Left hindlimb (tissue), 1 donor: ENCODE measurements around the gene PHF21B.
"Not testable (repeated sequence)": the region's sequence is repeated elsewhere in the genome, so short reads cannot be mapped to it uniquely, and the experiment has no call there.

Experiments used
- DNase-seq: peaks from one replicate; pipeline ENCODE4 v3.0.0-alpha.2; 2018

PHF21B gene

GRCh38 chr22:44862981-44863860 lies 146.6 kb downstream of the PHF21B start:
- DNase-seq: no peak

- no peak for DNase-seq
Observed at GRCh38 chr22:44862281-44862680, 147.5 kb downstream of the PHF21B start.

- DNase-seq: no peak
Observed at GRCh38 chr22:44861245-44861644, 148.6 kb downstream of the PHF21B start.

GRCh38 chr22:44860311-44860710 lies 149.5 kb downstream of the PHF21B start:
- DNase-seq: no peak

GRCh38 chr22:44859641-44860040 lies 150.2 kb downstream of the PHF21B start:
- no peak for DNase-seq

GRCh38 chr22:44858819-44859218 lies 151.0 kb downstream of the PHF21B start:
- not testable (repeated sequence) for DNase-seq

- no peak for DNase-seq
Observed at GRCh38 chr22:44855855-44856254, 153.9 kb downstream of the PHF21B start.

GRCh38 chr22:44854641-44855040 lies 155.2 kb downstream of the PHF21B start:
- not testable (repeated sequence) for DNase-seq

- no peak for DNase-seq
Observed at GRCh38 chr22:44850946-44851345, 158.9 kb downstream of the PHF21B start.

- DNase-seq: no peak
Observed at GRCh38 chr22:44848791-44849420, 160.9 kb downstream of the PHF21B start.

GRCh38 chr22:44848296-44848741 lies 161.5 kb downstream of the PHF21B start:
- no peak for DNase-seq

GRCh38 chr22:44847892-44848291 lies 161.9 kb downstream of the PHF21B start:
- DNase-seq: no peak

GRCh38 chr22:44847380-44847779 lies 162.4 kb downstream of the PHF21B start:
- no peak for DNase-seq

- DNase-seq: no peak
Observed at GRCh38 chr22:44846726-44847275, 163.0 kb downstream of the PHF21B start.

GRCh38 chr22:44845796-44846720 lies 163.7 kb downstream of the PHF21B start:
- DNase-seq: no peak

GRCh38 chr22:44845191-44845590 lies 164.6 kb downstream of the PHF21B start:
- no peak for DNase-seq

- no peak for DNase-seq
Observed at GRCh38 chr22:44842417-44842816, 167.4 kb downstream of the PHF21B start.

- DNase-seq: no peak
Observed at GRCh38 chr22:44840611-44841322, 169.0 kb downstream of the PHF21B start.

GRCh38 chr22:44839721-44840120 lies 170.1 kb downstream of the PHF21B start:
- no peak for DNase-seq

GRCh38 chr22:44839061-44839460 lies 170.7 kb downstream of the PHF21B start:
- no peak for DNase-seq

GRCh38 chr22:44838316-44839016 lies 171.3 kb downstream of the PHF21B start:
- no peak for DNase-seq
